GM19351 (cell line): ENCODE measurements around the gene CRYL1.

Source experiments
- ATAC-seq: cut with Tn5 transposase; IDR thresholded peaks from one replicate; pipeline ENCODE4 v1.9.1; 2021; ENCODE audit warnings: mild to moderate bottlenecking, moderate library complexity; ENCODE audit not compliant: unreplicated experiment

Gene CRYL1

GRCh38 chr13:20383058-20383457 lies 142.6 kb downstream of the CRYL1 start:
- no peak for ATAC-seq

- ATAC-seq, result no peak
Observed at GRCh38 chr13:20381401-20381800, 144.3 kb downstream of the CRYL1 start.

GRCh38 chr13:20378721-20379120 lies 146.9 kb downstream of the CRYL1 start:
- no peak for ATAC-seq

GRCh38 chr13:20377720-20378119 lies 147.9 kb downstream of the CRYL1 start:
- ATAC-seq, result no peak

- ATAC-seq, result no peak
Observed at GRCh38 chr13:20375871-20376270, 149.8 kb downstream of the CRYL1 start.

GRCh38 chr13:20373861-20374260 lies 151.8 kb downstream of the CRYL1 start:
- ATAC-seq, result no peak

GRCh38 chr13:20371825-20372224 lies 153.8 kb downstream of the CRYL1 start:
- no peak for ATAC-seq

- no peak for ATAC-seq
Observed at GRCh38 chr13:20370815-20371421, 154.7 kb downstream of the CRYL1 start.

GRCh38 chr13:20369886-20370361 lies 155.7 kb downstream of the CRYL1 start:
- ATAC-seq, result no peak

GRCh38 chr13:20366056-20366455 lies 159.6 kb downstream of the CRYL1 start:
- ATAC-seq, result no peak

GRCh38 chr13:20363603-20364002 lies 162.1 kb downstream of the CRYL1 start:
- no peak for ATAC-seq

- ATAC-seq, result no peak
Observed at GRCh38 chr13:20363172-20363571, 162.5 kb downstream of the CRYL1 start.

GRCh38 chr13:20362484-20363041 lies 163.1 kb downstream of the CRYL1 start:
- no peak for ATAC-seq

- no peak for ATAC-seq
Observed at GRCh38 chr13:20360835-20361412, 164.7 kb downstream of the CRYL1 start.

GRCh38 chr13:20360041-20360491 lies 165.6 kb downstream of the CRYL1 start:
- no peak for ATAC-seq

GRCh38 chr13:20359335-20359734 lies 166.3 kb downstream of the CRYL1 start:
- ATAC-seq, result no peak

GRCh38 chr13:20358022-20358421 lies 167.6 kb downstream of the CRYL1 start:
- ATAC-seq, result no peak

- no peak for ATAC-seq
Observed at GRCh38 chr13:20356444-20356843, 169.2 kb downstream of the CRYL1 start.

GRCh38 chr13:20354722-20355121 lies 170.9 kb downstream of the CRYL1 start:
- no peak for ATAC-seq

- ATAC-seq, result no peak
Observed at GRCh38 chr13:20353973-20354372, 171.7 kb downstream of the CRYL1 start.
